HCT116 (cell line): Measurements from ENCODE around the gene GRHL1. TPM values are rescaled to one million over a fixed set of nuclear protein-coding genes. Genes with fewer than 3 reads are reported as not detected.

Source experiments
- ATAC-seq: fragments of 200-7000 bp; cut with Tn5 transposase; 2 replicates; pipeline ENCODE4 v1.9.1; 2020; ENCODE audit warnings: mild to moderate bottlenecking, moderate library complexity
- BruUV-seq: library from RNA; stranded (reverse); fragments of 400-500 nt; replicated peaks from 2 replicates; lab custom pipeline; 2021; lab: Mats Ljungman, UMichigan
- CTCF ChIA-PET: fragments of 300-600 bp; sonication (Branson Sonifier 250); formaldehyde crosslinking; loops from one replicate; lab custom pipeline; 2021; ENCODE audit warnings: antibody characterized with exemption; lab: Charles Lee
- POLR2A ChIA-PET: fragments of 300-600, 350-600 bp; sonication (Branson Sonifier 250); formaldehyde crosslinking; loops from one replicate; lab custom pipeline; 2021; ENCODE audit warnings: antibody characterized with exemption; lab: Charles Lee
- RAD21 ChIA-PET, 2 experiments: fragments of 300-600 bp; sonication (Branson Sonifier 250); formaldehyde crosslinking; loops; one replicate each; lab custom pipeline; 2023; ENCODE audit warnings: low total read pairs in 2 of 2; ENCODE audit not compliant: uncharacterized antibody in 2 of 2, unreplicated experiment in 2 of 2, low non-redundant PET in 1 of 2; lab: Charles Lee
- DNase-seq: peaks from one replicate; pipeline ENCODE4 v3.0.0-alpha.2; 2010; ENCODE audit warnings: low read depth, low spot score
- H2AFZ ChIP-seq: fragments of 200-600 bp; shearing (Covaris generic), sonication (generic); 2 replicates; pipeline ENCODE4 v1.6.1; 2017; ENCODE audit warnings: low read depth, mixed run types, mixed read lengths, antibody characterized with exemption, low read length; ENCODE audit not compliant: poor library complexity, severe bottlenecking
- H3K27ac ChIP-seq: 2 replicates; pipeline ENCODE4 v1.5.1; 2012; ENCODE audit warnings: low read depth, low read length
- H3K27me3 ChIP-seq: fragments of 200-600 bp; sonication (generic); 2 replicates; pipeline ENCODE4 v1.6.1; 2016; ENCODE audit warnings: mixed run types, low read length, mixed read lengths; ENCODE audit not compliant: insufficient read depth
- H3K36me3 ChIP-seq, 2 experiments: fragments of 200-500 bp in 1 of 2; fragments of 200-600 bp in 1 of 2; sonication (Bioruptor generic) in 1 of 2; sonication (generic) in 1 of 2; 2 replicates each; pipeline versions ENCODE4 v1.5.1 to v1.6.1; 2014 to 2016; ENCODE audit warnings: low read length in 2 of 2, inconsistent platforms in 1 of 2, mixed read lengths in 1 of 2, mixed run types in 1 of 2; ENCODE audit not compliant: insufficient read depth in 2 of 2, control insufficient read depth in 1 of 2
- H3K4me1 ChIP-seq, 2 experiments: fragments of 200-600 bp in 1 of 2; sonication (generic) in 1 of 2; 2 replicates each; pipeline versions ENCODE4 v1.5.1 to v1.6.1; 2012 to 2017; ENCODE audit warnings: low read length in 2 of 2, inconsistent platforms in 1 of 2, mild to moderate bottlenecking in 1 of 2, mixed read lengths in 1 of 2, mixed run types in 1 of 2, moderate library complexity in 1 of 2; ENCODE audit not compliant: insufficient read depth in 2 of 2, control insufficient read depth in 1 of 2
- H3K4me2 ChIP-seq: fragments of 200-600 bp; sonication (generic); 2 replicates; pipeline ENCODE4 v1.6.1; 2017; ENCODE audit warnings: mixed run types, low read length, mixed read lengths
- H3K4me3 ChIP-seq, 2 experiments: fragments of 200-600 bp in 1 of 2; sonication (generic) in 1 of 2; replicated peaks in 1 of 2; 2 replicates each; pipeline ENCODE4 v1.5.1; 2011 to 2016; ENCODE audit warnings: low read length in 2 of 2, control low read depth in 1 of 2, low read depth in 1 of 2, mild to moderate bottlenecking in 1 of 2, mixed read lengths in 1 of 2, mixed run types in 1 of 2
- H3K79me2 ChIP-seq: fragments of 200-600 bp; sonication (generic); 2 replicates; pipeline ENCODE4 v1.6.1; 2017; ENCODE audit warnings: mild to moderate bottlenecking, mixed run types, low read length, moderate library complexity, mixed read lengths; ENCODE audit not compliant: insufficient read depth
- H3K9ac ChIP-seq: fragments of 200-600 bp; sonication (generic); 2 replicates; pipeline ENCODE4 v1.6.1; 2016; ENCODE audit warnings: low read length, mixed read lengths
- H3K9me2 ChIP-seq: fragments of 200-600 bp; sonication (generic), shearing (Covaris generic); 2 replicates; pipeline ENCODE4 v1.6.1; 2017; ENCODE audit warnings: mixed run types, mild to moderate bottlenecking, moderate library complexity; ENCODE audit not compliant: insufficient read depth
- H3K9me3 ChIP-seq, 2 experiments: fragments of 200-500 bp in 1 of 2; fragments of 200-600 bp in 1 of 2; sonication (Bioruptor generic) in 1 of 2; sonication (generic) in 1 of 2; 2 replicates each; pipeline ENCODE4 v1.6.1; 2014 to 2017; ENCODE audit warnings: low read length in 2 of 2, mixed read lengths in 2 of 2, inconsistent platforms in 1 of 2, low read depth in 1 of 2, mild to moderate bottlenecking in 1 of 2, mixed run types in 1 of 2, moderate library complexity in 1 of 2; ENCODE audit not compliant: control insufficient read depth in 1 of 2, insufficient read depth in 1 of 2
- H4K20me1 ChIP-seq: fragments of 200-600 bp; sonication (generic), shearing (Covaris generic); 2 replicates; pipeline ENCODE4 v1.6.1; 2017; ENCODE audit warnings: mixed run types, mild to moderate bottlenecking, moderate library complexity; ENCODE audit not compliant: insufficient read depth
- ATF3 ChIP-seq: IDR thresholded peaks from 2 replicates; pipeline ENCODE4 v1.6.1; 2012
- CBX3 ChIP-seq: IDR thresholded peaks from 2 replicates; pipeline ENCODE4 v1.6.1; 2012; ENCODE audit warnings: low read depth
- CEBPB ChIP-seq: IDR thresholded peaks from 2 replicates; pipeline ENCODE4 v1.6.1; 2012; ENCODE audit warnings: low read depth
- EGR1 ChIP-seq: IDR thresholded peaks from 2 replicates; pipeline ENCODE4 v1.6.1; 2012; ENCODE audit warnings: low read depth
- EZH2 ChIP-seq: fragments of 200-600 bp; sonication (generic); IDR thresholded peaks from 2 replicates; pipeline ENCODE4 v1.6.1; 2017; ENCODE audit warnings: antibody characterized with exemption, mixed run types
- EZH2phosphoT487 ChIP-seq: fragments of 200-600 bp; IDR thresholded peaks from 2 replicates; pipeline ENCODE4 v1.6.1; 2018; ENCODE audit warnings: antibody characterized with exemption, borderline replicate concordance
- FOSL1 ChIP-seq: IDR thresholded peaks from 2 replicates; pipeline ENCODE4 v1.6.1; 2012; ENCODE audit warnings: low read depth
- JUND ChIP-seq: IDR thresholded peaks from 2 replicates; pipeline ENCODE4 v1.6.1; 2012
- POLR2A ChIP-seq: IDR thresholded peaks from 2 replicates; pipeline ENCODE4 v1.7.0; 2011; ENCODE audit warnings: borderline replicate concordance; ENCODE audit not compliant: insufficient read depth, insufficient read length; ENCODE audit errors: extremely low read depth
- POLR2AphosphoS5 ChIP-seq: IDR thresholded peaks from 2 replicates; pipeline ENCODE4 v1.6.1; 2011; ENCODE audit warnings: mild to moderate bottlenecking, low read depth, low read length, moderate library complexity
- RAD21 ChIP-seq: IDR thresholded peaks from 2 replicates; pipeline ENCODE4 v1.6.1; 2012; ENCODE audit warnings: low read depth, mild to moderate bottlenecking
- SIN3A ChIP-seq: IDR thresholded peaks from 2 replicates; pipeline ENCODE4 v1.6.1; 2012; ENCODE audit warnings: low read depth
- SRF ChIP-seq: IDR thresholded peaks from 2 replicates; pipeline ENCODE4 v1.6.1; 2012; ENCODE audit warnings: low read depth
- ZBTB33 ChIP-seq: IDR thresholded peaks from 2 replicates; pipeline ENCODE4 v1.6.1; 2011; ENCODE audit warnings: mild to moderate bottlenecking, low read length, moderate library complexity; ENCODE audit not compliant: insufficient replicate concordance; ENCODE audit errors: extremely low read depth
- ZFX ChIP-seq: fragments of 450-650 bp; IDR thresholded peaks from 2 replicates; pipeline ENCODE4 v1.6.1; 2017
- ZNF274 ChIP-seq: fragments of 200-500 bp; sonication (Bioruptor generic); IDR thresholded peaks from 2 replicates; pipeline ENCODE4 v1.6.1; 2014; ENCODE audit warnings: mild to moderate bottlenecking, low read depth, low read length, inconsistent platforms
- intact Hi-C: fragments of 100-400 bp; cut with micrococcal nuclease; formaldehyde crosslinking; loops from 2 replicates; pipeline ENCODE4 v1.10.0; 2022
- total RNA-seq: library from RNA; stranded (reverse); gene quantifications from one replicate; pipeline ENCODE4 v1.2.1, GENCODE V29; 2021; ENCODE audit not compliant: unreplicated experiment

GRHL1 gene
- total RNA-seq, 1 experiment from 2014 or later: 8.5 TPM

GRCh38 chr2:10035053-10035422 is 83.5 kb downstream of the GRHL1 start:
- H3K4me1 ChIP-seq: peaks cover 2 to 24% of the 10 kb centered on the region in 2 experiments; a peak in 2 of 4 replicates
- intact Hi-C loops: no loop called here
- H3K9me2 ChIP-seq: no peaks in the 10 kb centered on the region
- ATAC-seq (no peak), DNase-seq (no peak)
- RAD21 ChIA-PET: no interaction called here
- no peak overlapping the region for H2AFZ ChIP-seq
- no peaks in the 10 kb centered on the region for H4K20me1 ChIP-seq
- H3K9ac ChIP-seq: no peak overlapping the region
- no peak for TF ChIP-seq ATF3
- no peak for TF ChIP-seq POLR2A
- TF ChIP-seq EGR1: no peak
- no peak for TF ChIP-seq ZFX
- no peak for TF ChIP-seq JUND
- no peak for TF ChIP-seq SRF
- no peak for TF ChIP-seq SIN3A
- TF ChIP-seq EZH2: no peak
- TF ChIP-seq FOSL1: no peak
- TF ChIP-seq CEBPB: no peak
- no peak for TF ChIP-seq POLR2AphosphoS5
- no peak for TF ChIP-seq EZH2phosphoT487
- TF ChIP-seq CBX3: no peak
- TF ChIP-seq ZNF274: no peak
- TF ChIP-seq ZBTB33: no peak
- TF ChIP-seq RAD21: no peak
- POLR2A ChIA-PET: no interaction called here
- H3K36me3 ChIP-seq: no peaks in the 10 kb centered on the region
- no peak overlapping the region for H3K4me2 ChIP-seq
- no peaks in the 10 kb centered on the region for H3K9me3 ChIP-seq
- CTCF ChIA-PET: interaction anchor here (1.4 to 2.2 kb wide), 3 partner anchors 51 to 400 kb away, joined by 4 to 8 read pairs (median 6); no protein-coding TSS in a partner anchor
- H3K27ac ChIP-seq: no peak overlapping the region
- no peaks in the 10 kb centered on the region for H3K79me2 ChIP-seq
- H3K27me3 ChIP-seq: no peaks in the 10 kb centered on the region
- BruUV-seq: no TSS peak
- no peak overlapping the region for H3K4me3 ChIP-seq
